K562 (cell line): ENCODE results near the gene NKD1. TPM values are rescaled to one million over a fixed set of nuclear protein-coding genes. Genes with fewer than 3 reads are reported as not detected.

Experiments
- ATAC-seq: fragments of 200-7000 bp; cut with Tn5 transposase; 3 replicates; pipeline ENCODE4 v1.9.1; 2020; ENCODE audit warnings: moderate library complexity
- BruUV-seq: library from RNA; stranded (reverse); fragments of 400-500 nt; replicated peaks from 2 replicates; lab custom pipeline; 2021; lab: Mats Ljungman, UMichigan
- CTCF ChIA-PET: fragments of 300-600 bp; formaldehyde crosslinking; extraction: SDS; loops from one replicate; lab custom pipeline; 2021; ENCODE audit warnings: low intra/inter-chr PET ratio; lab: Yijun Ruan, JAX
- POLR2A ChIA-PET: fragments of 300-600, 350-650 bp; sonication (Branson Sonifier 250); formaldehyde crosslinking; extraction: SDS; loops from one replicate; lab custom pipeline; 2021; ENCODE audit warnings: antibody characterized with exemption, inconsistent platforms; lab: Yijun Ruan, JAX
- DNase-seq, 4 experiments: peaks; one replicate each; pipeline versions ENCODE4 v3.0.0 to v3.0.0-alpha.2; 2011 to 2018; ENCODE audit warnings: low spot score in 3 of 4, mixed read lengths in 3 of 4; ENCODE audit errors: extremely low read depth in 1 of 4
- FAIRE-seq: peaks from 2 replicates; lab custom pipeline; 2011; peaks lifted over from hg19 to GRCh38; lab: Jason Lieb, UNC
- H2AFZ ChIP-seq: 2 replicates; pipeline ENCODE4 v1.6.0; 2011; ENCODE audit warnings: low read depth, low read length, control low read depth, inconsistent platforms
- H3K27ac ChIP-seq: fragments of 200-600 bp; 3 replicates; pipeline ENCODE4 v1.8.0; 2011; ENCODE audit warnings: low read depth, mild to moderate bottlenecking, control low read depth, inconsistent platforms, low read length, moderate library complexity, mixed read lengths; ENCODE audit errors: extremely low read depth
- H3K27me3 ChIP-seq, 2 experiments: fragments of 300-600 bp in 1 of 2; 2 replicates in 1 of 2; 3 replicates in 1 of 2; pipeline versions ENCODE4 v1.6.0 to v1.8.0; 2011; ENCODE audit warnings: inconsistent platforms in 2 of 2, low read length in 2 of 2, mild to moderate bottlenecking in 1 of 2, mixed read lengths in 1 of 2, moderate library complexity in 1 of 2; ENCODE audit not compliant: control insufficient read depth in 2 of 2, insufficient read depth in 2 of 2
- H3K36me3 ChIP-seq: fragments of 300-600 bp; 3 replicates; pipeline ENCODE4 v1.8.0; 2011; ENCODE audit warnings: mild to moderate bottlenecking, low read length, inconsistent platforms; ENCODE audit not compliant: control insufficient read depth, insufficient read depth
- H3K4me1 ChIP-seq, 2 experiments: fragments of 200-600 bp in 1 of 2; replicated peaks in 1 of 2; 2 replicates in 1 of 2; 3 replicates in 1 of 2; pipeline versions ENCODE4 v1.5.1 to v1.8.0; 2011; ENCODE audit warnings: inconsistent platforms in 2 of 2, low read length in 2 of 2, mild to moderate bottlenecking in 1 of 2, mixed read lengths in 1 of 2, moderate library complexity in 1 of 2; ENCODE audit not compliant: control insufficient read depth in 2 of 2, insufficient read depth in 2 of 2
- H3K4me2 ChIP-seq: 2 replicates; pipeline ENCODE4 v1.6.1; 2011; ENCODE audit warnings: low read length, control low read depth, inconsistent platforms, mixed read lengths; ENCODE audit not compliant: insufficient read depth
- H3K4me3 ChIP-seq: fragments of 200-600 bp; sonication (generic), shearing (Covaris generic); 2 replicates; pipeline ENCODE4 v1.5.1; 2016; ENCODE audit warnings: control low read depth, inconsistent platforms
- H3K79me2 ChIP-seq: fragments of 200-600 bp; 3 replicates; pipeline ENCODE4 v1.8.0; 2011; ENCODE audit warnings: low read length, inconsistent platforms; ENCODE audit not compliant: control insufficient read depth, insufficient read depth
- H3K9ac ChIP-seq, 2 experiments: 2 replicates each; pipeline versions ENCODE4 v1.6.0 to v1.6.1; 2011; ENCODE audit warnings: low read depth in 2 of 2, low read length in 2 of 2, control low read depth in 1 of 2, inconsistent platforms in 1 of 2, mild to moderate bottlenecking in 1 of 2, mixed read lengths in 1 of 2; ENCODE audit not compliant: insufficient read depth in 1 of 2
- H3K9me1 ChIP-seq: one replicate; pipeline ENCODE4 v1.6.0; 2011; ENCODE audit warnings: inconsistent platforms, mild to moderate bottlenecking, low read length, moderate library complexity; ENCODE audit not compliant: control insufficient read depth, insufficient read depth
- H3K9me3 ChIP-seq: replicated peaks from 2 replicates; pipeline ENCODE4 v1.5.1; 2011; ENCODE audit warnings: low read depth, low read length, inconsistent platforms; ENCODE audit not compliant: control insufficient read depth, insufficient read depth
- H4K20me1 ChIP-seq: replicated peaks from 2 replicates; pipeline ENCODE4 v1.6.1; 2011; ENCODE audit warnings: low read length, inconsistent platforms, mixed read lengths; ENCODE audit not compliant: control insufficient read depth, insufficient read depth
- EGR1 ChIP-seq: fragments of 450-650 bp; conservative IDR thresholded peaks from 2 replicates; pipeline ENCODE4 v1.6.1; 2017; ENCODE audit warnings: mild to moderate bottlenecking
- FOXJ2 ChIP-seq: fragments of 200-800 bp; sonication (Bioruptor generic); IDR thresholded peaks from 2 replicates; pipeline ENCODE4 v1.6.1; 2016; ENCODE audit warnings: missing genetic modification characterization, missing compliant biosample characterization
- TEAD1 ChIP-seq, 2 experiments: fragments of 450-650 bp in 1 of 2; sonication (generic) in 1 of 2; formaldehyde crosslinking; IDR thresholded peaks; 2 replicates each; pipeline versions ENCODE4 v1.4.0 to v1.8.0; 2020 to 2022; ENCODE audit warnings: mild to moderate bottlenecking in 2 of 2, missing genetic modification reagents in 1 of 2
- ZBTB8A ChIP-seq: fragments of 450-650 bp; IDR thresholded peaks from 2 replicates; pipeline ENCODE4 v1.6.1; 2018; ENCODE audit warnings: mild to moderate bottlenecking, moderate library complexity; ENCODE audit not compliant: partially characterized antibody
- ZNF561 ChIP-seq: fragments of 450-650 bp; formaldehyde crosslinking; conservative IDR thresholded peaks from 2 replicates; pipeline ENCODE4 v1.4.0; 2020; ENCODE audit warnings: mild to moderate bottlenecking, moderate library complexity
- WGBS: fragments of 100-300 bp; shearing (Covaris generic); methylation state at CpG from one replicate; pipeline ENCODE4 v1.1.6; 2016; ENCODE audit warnings: low coverage, mixed read lengths; ENCODE audit not compliant: insufficient coverage; ENCODE audit errors: missing lambda C conversion rate; 5-methylcytosine and 5-hydroxymethylcytosine counted together
- in situ Hi-C: fragments of 300-500 bp; cut with MboI; formaldehyde crosslinking; loops from 4 replicates; pipeline ENCODE4 v1.15.0; 2018; ENCODE audit warnings: inconsistent platforms, mixed read lengths
- intact Hi-C: fragments of 100-400 bp; cut with micrococcal nuclease; formaldehyde crosslinking; loops from 2 replicates; pipeline ENCODE4 v1.14.2; 2022
- polyA plus RNA-seq, 8 experiments: library from polyadenylated mRNA; depleted of rRNA in 4 of 8; stranded (reverse) in 5 of 8; unstranded in 3 of 8; fragments of >200 nt; fragmentation: Nextera tagmentation in 2 of 8; fragmentation: Illumina TruSeq in 1 of 8; extraction: Ambion mirVana in 2 of 8; extraction: Trizol in 1 of 8; gene quantifications; 2 replicates each; pipeline versions ENCODE4 v1.2.1 to v1.2.3, GENCODE V29; 2011 to 2014; ENCODE audit warnings: inconsistent platforms in 1 of 8, missing spikeins in 1 of 8
- total RNA-seq, 7 experiments: library from RNA; depleted of rRNA in 6 of 7; stranded (reverse); fragments of >200 nt in 6 of 7; fragmentation: Illumina TruSeq in 2 of 7; extraction: Trizol in 2 of 7; gene quantifications; 2 replicates each; pipeline versions ENCODE4 v1.2.1 to v1.2.3, GENCODE V29; 2011 to 2021; ENCODE audit warnings: low replicate concordance in 1 of 7
- TF ChIP-seq, protein P1 (sequence below): fragments of 250-450 bp; sonication (Bioruptor Pico); IDR thresholded peaks from 2 replicates; pipeline ENCODE4 v1.5.0; 2021; ENCODE audit warnings: mild to moderate bottlenecking, moderate library complexity
- TF ChIP-seq, protein P2 (sequence below): fragments of 250-450 bp; sonication (Bioruptor Pico); IDR thresholded peaks from 2 replicates; pipeline ENCODE4 v1.5.0; 2021; ENCODE audit warnings: mild to moderate bottlenecking, borderline replicate concordance

NKD1 gene
- total and polyA plus RNA-seq, 9 of the 15 experiments (the other 6 are each of a cell fraction or from before 2014, with no cell fraction given) = under 0.01 to 0.24 (median 0.04) TPM; not detected in 2

DNA sequence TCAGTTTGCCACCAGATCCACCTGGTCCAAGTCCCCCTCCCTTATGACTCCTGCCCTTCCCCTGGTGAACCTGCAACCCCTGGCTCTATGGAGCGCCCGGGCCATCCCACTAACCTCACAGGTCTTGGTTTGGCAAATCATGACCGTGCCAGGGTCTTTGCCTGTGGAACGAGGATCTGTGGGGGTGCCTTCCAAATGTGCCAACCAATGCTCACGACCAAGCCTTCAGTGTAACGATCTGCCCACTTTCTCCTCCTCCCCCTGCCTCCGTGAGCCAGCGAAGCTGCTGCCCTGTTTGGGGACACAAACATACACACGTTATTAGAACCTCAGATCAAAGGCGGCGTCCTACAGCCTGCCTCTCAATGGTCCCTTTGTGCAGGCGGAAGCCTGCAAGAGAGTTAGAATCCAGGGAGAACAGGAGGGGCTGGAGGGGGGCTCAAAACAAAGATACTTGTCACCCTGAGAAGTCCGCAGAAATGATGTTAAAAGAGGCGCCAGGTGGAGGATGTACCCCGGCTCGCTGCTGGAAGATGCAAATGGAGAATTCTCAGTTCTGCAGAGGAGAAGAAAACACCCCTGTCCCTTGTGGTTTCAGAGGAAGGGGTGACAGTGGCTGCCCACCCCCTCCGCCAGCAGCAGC is 9.0 kb upstream of the NKD1 start:
- no peaks in the 10 kb centered on the region for H3K79me2 ChIP-seq
- H3K27me3 ChIP-seq = peaks cover 6 to 16% of the 10 kb centered on the region in 2 experiments; a peak in 2 of 5 replicates
- ChIA-PET POLR2A (no interaction called here), CTCF (no interaction called here)
- H3K4me2 ChIP-seq = no peak overlapping the region
- no peak overlapping the region for H3K27ac ChIP-seq
- FAIRE-seq (no peak), DNase-seq (no peak), ATAC-seq (no peak)
- no peaks in the 10 kb centered on the region for H4K20me1 ChIP-seq
- H3K9me1 ChIP-seq = no peaks in the 10 kb centered on the region
- no peaks in the 10 kb centered on the region for H3K9me3 ChIP-seq
- H3K4me3 ChIP-seq = no peak overlapping the region
- H3K4me1 ChIP-seq = no peaks in the 10 kb centered on the region
- no peaks in the 10 kb centered on the region for H3K36me3 ChIP-seq
- no peak overlapping the region for H2AFZ ChIP-seq
- WGBS = 3% methylated on average over 17 of the region's 17 CpGs
- H3K9ac ChIP-seq = no peak overlapping the region
- intact Hi-C loops = no loop called here
- TF ChIP-seq FOXJ2 (tag) (no peak), TEAD1 (CRISPR knock-in tag; IDR thresholded peaks at IDR 0.05) (no peak), ZBTB8A (no peak), EGR1 (no peak), ZNF561 (CRISPR knock-in tag) (no peak)
- TF ChIP-seq, protein P1, sequence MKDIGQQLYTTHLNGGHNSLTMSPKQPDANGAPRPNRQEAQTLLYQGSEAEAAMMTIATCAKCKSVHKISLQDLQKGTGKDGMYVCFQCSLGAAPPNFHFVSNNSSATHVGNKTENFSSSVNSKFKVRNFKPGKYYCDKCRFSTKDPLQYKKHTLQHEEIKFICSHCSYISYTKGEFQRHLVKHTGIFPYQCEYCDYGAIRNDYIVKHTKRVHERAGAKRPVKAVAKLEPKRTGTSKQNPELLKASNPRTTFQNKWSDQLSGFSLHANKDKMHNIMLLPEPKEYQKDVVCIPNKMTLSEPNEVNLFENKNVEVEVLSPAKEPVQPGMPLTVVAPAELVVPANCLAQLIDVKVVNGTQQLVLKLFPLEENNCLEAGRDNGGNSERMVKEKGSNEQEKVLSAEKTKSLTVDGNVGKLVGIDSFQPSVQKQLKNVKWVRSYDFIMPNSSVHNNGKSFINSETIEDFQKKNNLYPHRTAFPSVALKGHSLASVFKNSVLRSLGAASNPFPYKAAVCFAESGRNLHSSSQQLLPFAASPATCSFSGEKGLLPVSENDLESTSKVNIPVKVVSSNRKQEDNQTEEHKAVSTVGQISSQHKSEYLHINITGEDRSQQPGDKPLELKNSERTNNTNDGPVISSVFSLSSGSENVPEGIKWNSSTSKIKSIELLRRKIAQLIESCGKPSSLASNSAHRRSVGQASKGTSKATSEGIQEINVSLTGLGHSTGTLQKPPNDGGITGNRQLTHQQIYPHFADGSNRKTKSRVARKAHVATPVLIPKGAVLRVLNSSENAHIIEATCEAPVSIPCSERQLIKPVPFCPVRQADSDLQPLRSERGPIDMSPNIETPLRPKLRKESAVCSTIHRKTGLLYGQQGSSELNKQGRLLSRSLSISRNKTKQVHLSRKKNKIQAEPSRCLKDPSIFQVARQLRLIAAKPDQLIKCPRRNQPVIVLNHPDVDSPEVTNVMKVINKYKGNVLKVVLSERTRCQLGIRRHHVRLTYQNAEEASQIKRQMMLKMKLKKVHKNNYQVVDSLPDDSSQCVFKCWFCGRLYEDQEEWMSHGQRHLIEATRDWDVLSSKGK (CRISPR knock-in tag) = no peak
- TF ChIP-seq, protein P2, sequence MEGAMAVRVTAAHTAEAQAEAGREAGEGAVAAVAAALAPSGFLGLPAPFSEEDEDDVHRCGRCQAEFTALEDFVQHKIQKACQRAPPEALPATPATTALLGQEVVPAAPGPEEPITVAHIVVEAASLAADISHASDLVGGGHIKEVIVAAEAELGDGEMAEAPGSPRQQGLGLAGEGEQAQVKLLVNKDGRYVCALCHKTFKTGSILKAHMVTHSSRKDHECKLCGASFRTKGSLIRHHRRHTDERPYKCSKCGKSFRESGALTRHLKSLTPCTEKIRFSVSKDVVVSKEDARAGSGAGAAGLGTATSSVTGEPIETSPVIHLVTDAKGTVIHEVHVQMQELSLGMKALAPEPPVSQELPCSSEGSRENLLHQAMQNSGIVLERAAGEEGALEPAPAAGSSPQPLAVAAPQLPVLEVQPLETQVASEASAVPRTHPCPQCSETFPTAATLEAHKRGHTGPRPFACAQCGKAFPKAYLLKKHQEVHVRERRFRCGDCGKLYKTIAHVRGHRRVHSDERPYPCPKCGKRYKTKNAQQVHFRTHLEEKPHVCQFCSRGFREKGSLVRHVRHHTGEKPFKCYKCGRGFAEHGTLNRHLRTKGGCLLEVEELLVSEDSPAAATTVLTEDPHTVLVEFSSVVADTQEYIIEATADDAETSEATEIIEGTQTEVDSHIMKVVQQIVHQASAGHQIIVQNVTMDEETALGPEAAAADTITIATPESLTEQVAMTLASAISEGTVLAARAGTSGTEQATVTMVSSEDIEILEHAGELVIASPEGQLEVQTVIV = no peak
- in situ Hi-C loops = no loop called here
- BruUV-seq = no TSS peak
